GM18868 (cell line): ENCODE data around the gene KANSL1L.
A peak's percentile ranks its signal among the peaks of the same experiment; 100 is the strongest.
"Not testable (repeated sequence)": the region's sequence is repeated elsewhere in the genome, so short reads cannot be mapped to it uniquely, and the experiment has no call there.

Source experiments
- ATAC-seq: cut with Tn5 transposase; IDR thresholded peaks from one replicate; pipeline ENCODE4 v1.9.1; 2021; ENCODE audit warnings: mild to moderate bottlenecking, moderate library complexity; ENCODE audit not compliant: unreplicated experiment

The KANSL1L gene

GRCh38 chr2:210171309-210172218, at the start of gene KANSL1L:
Gene KANSL1L (minus strand): TSS chr2:210171409. CDS start chr2:210154582, 16,827 bp downstream.
- peak; percentile 71 for ATAC-seq

GRCh38 chr2:210215120-210215519, 43.9 kb upstream of the KANSL1L start:
- no peak for ATAC-seq

- no peak for ATAC-seq
Measured at GRCh38 chr2:210210185-210210584, 39.0 kb upstream of the KANSL1L start.

GRCh38 chr2:210207929-210208328, 36.7 kb upstream of the KANSL1L start:
- no peak for ATAC-seq

- no peak for ATAC-seq
Measured at GRCh38 chr2:210203558-210203957, 32.3 kb upstream of the KANSL1L start.

- no peak for ATAC-seq
Measured at GRCh38 chr2:210203147-210203546, 31.9 kb upstream of the KANSL1L start.

- ATAC-seq: no peak
Measured at GRCh38 chr2:210199854-210200253, 28.6 kb upstream of the KANSL1L start.

- ATAC-seq: peak; percentile 61
Measured at GRCh38 chr2:210199186-210199765, 28.1 kb upstream of the KANSL1L start.

- no peak for ATAC-seq
Measured at GRCh38 chr2:210198326-210198725, 27.1 kb upstream of the KANSL1L start.

GRCh38 chr2:210197720-210198119, 26.5 kb upstream of the KANSL1L start:
- no peak for ATAC-seq

GRCh38 chr2:210195101-210195852, 24.1 kb upstream of the KANSL1L start:
- ATAC-seq: peak; percentile 41

GRCh38 chr2:210190345-210190744, 19.1 kb upstream of the KANSL1L start:
- no peak for ATAC-seq

GRCh38 chr2:210189452-210190138, 18.4 kb upstream of the KANSL1L start:
- no peak for ATAC-seq

GRCh38 chr2:210188755-210189154, 17.5 kb upstream of the KANSL1L start:
- no peak for ATAC-seq

- ATAC-seq: no peak
Measured at GRCh38 chr2:210188190-210188589, 17.0 kb upstream of the KANSL1L start.

- not testable (repeated sequence) for ATAC-seq
Measured at GRCh38 chr2:210183936-210184335, 12.7 kb upstream of the KANSL1L start.

- ATAC-seq: not testable (repeated sequence)
Measured at GRCh38 chr2:210181606-210182088, 10.4 kb upstream of the KANSL1L start.

GRCh38 chr2:210181033-210181605, 9.9 kb upstream of the KANSL1L start:
- ATAC-seq: not testable (repeated sequence)

- ATAC-seq: no peak
Measured at GRCh38 chr2:210180477-210180876, 9.3 kb upstream of the KANSL1L start.

- ATAC-seq: no peak
Measured at GRCh38 chr2:210179351-210179990, 8.3 kb upstream of the KANSL1L start.
